Mammary epithelial cell (primary cell): ENCODE data around the gene NTN1.

Source experiments
- CTCF ChIP-seq, 2 donors: IDR thresholded peaks in 1 of 2; conservative IDR thresholded peaks in 1 of 2; 2 replicates each; pipeline ENCODE4 v1.5.1; 2011 to 2012; ENCODE audit warnings: inconsistent platforms in 2 of 2, low read length in 2 of 2, mild to moderate bottlenecking in 2 of 2, control low read depth in 1 of 2, low read depth in 1 of 2; ENCODE audit not compliant: insufficient read depth in 1 of 2; ENCODE audit errors: extremely low read depth in 1 of 2
- EZH2 ChIP-seq: IDR thresholded peaks from 2 replicates; pipeline ENCODE4 v1.6.1; 2012; ENCODE audit warnings: low read length, inconsistent platforms, borderline replicate concordance

GRCh38 chr17:9272501-9273200, 251.3 kb downstream of the NTN1 start:
- TF ChIP-seq CTCF (conservative IDR thresholded peaks at IDR 0.05 in 1 of 2, IDR thresholded peaks at IDR 0.05 in 1 of 2; ENCODE audit: extremely low read depth in 1 of 2, insufficient read depth in 1 of 2, low read depth in 1 of 2, low read length in 2 of 2) (no peak), EZH2 (no peak)
